Skeletal muscle tissue (tissue), 4 donors: Measurements from ENCODE around the gene PRPH. TPM values are rescaled to one million over a fixed set of nuclear protein-coding genes. Genes with fewer than 3 reads are reported as not detected.
"Not testable (repeated sequence)": the region's sequence is repeated elsewhere in the genome, so short reads cannot be mapped to it uniquely, and the experiment has no call there.

ENCODE experiments used
- H3K27ac ChIP-seq: one replicate; pipeline ENCODE4 v1.7.0; 2013; ENCODE audit warnings: mild to moderate bottlenecking, low read depth, low read length, inconsistent platforms
- H3K27me3 ChIP-seq, 3 donors: one replicate each; pipeline ENCODE4 v1.7.0; 2013; ENCODE audit warnings: low read length in 3 of 3; ENCODE audit not compliant: control insufficient read depth in 3 of 3, insufficient read depth in 3 of 3
- H3K36me3 ChIP-seq, 3 donors: one replicate each; pipeline ENCODE4 v1.7.0; 2013; ENCODE audit warnings: low read length in 3 of 3; ENCODE audit not compliant: control insufficient read depth in 3 of 3, insufficient read depth in 3 of 3
- H3K4me1 ChIP-seq, 3 donors: one replicate each; pipeline ENCODE4 v1.7.0; 2013; ENCODE audit warnings: low read length in 3 of 3, mild to moderate bottlenecking in 3 of 3; ENCODE audit not compliant: control insufficient read depth in 3 of 3, insufficient read depth in 3 of 3
- H3K4me3 ChIP-seq, 3 donors: one replicate each; pipeline ENCODE4 v1.7.0; 2013; ENCODE audit warnings: low read length in 3 of 3
- H3K9ac ChIP-seq, 3 donors: one replicate each; pipeline ENCODE4 v1.7.0; 2013; ENCODE audit warnings: low read length in 3 of 3, mild to moderate bottlenecking in 3 of 3, moderate library complexity in 2 of 3, low read depth in 1 of 3
- H3K9me3 ChIP-seq, 3 donors: one replicate each; pipeline ENCODE4 v1.7.0; 2013; ENCODE audit warnings: low read length in 3 of 3; ENCODE audit not compliant: control insufficient read depth in 3 of 3
- total RNA-seq: library from RNA; depleted of rRNA; stranded (reverse); fragments of >200 nt; gene quantifications from one replicate; pipeline ENCODE4 v1.2.3, GENCODE V29; 2014
- donor health status: Osteomylitis.

Gene PRPH
- total RNA-seq, 1 donor from 2014 or later = 2.6 TPM

DNA sequence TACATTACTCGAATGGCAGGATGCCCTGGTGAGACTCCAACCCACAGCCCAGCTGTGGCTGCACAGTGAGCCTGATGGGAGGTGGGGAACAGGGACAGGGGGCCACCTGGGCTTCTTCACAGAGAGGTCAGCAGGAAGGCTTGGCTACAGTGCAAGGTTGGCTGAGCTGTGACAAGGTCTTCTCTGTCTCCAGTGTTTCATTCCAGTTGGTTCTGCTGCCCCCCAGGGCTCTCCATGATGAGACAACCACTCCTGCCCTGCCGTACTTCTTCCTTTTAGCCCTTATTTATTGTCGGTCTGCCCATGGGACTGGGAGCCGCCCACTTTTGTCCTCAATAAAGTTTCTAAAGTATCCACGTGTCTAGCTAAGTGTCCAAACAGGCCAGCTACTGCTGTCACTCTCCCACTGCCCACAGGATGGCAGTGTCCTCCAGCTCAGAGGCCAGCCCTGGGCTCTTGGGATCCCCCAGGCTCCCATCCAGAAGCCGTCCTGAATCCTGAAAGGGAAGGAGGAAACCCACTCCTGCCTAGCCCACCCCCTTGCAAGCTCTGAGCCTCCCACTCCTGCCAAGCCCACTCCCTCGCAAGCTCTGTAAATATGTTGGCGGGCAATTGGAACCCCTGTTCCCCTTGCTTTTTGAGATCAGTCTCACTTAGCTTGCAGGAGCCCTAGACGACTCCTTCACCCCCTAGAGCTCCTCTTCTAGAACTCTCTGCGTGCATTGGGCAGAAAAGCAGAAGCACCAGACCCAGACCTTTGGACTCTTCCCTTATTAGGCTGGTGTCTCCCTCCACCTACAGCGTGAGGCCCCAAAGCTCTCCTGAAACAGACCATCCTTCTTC lies 36.7 kb downstream of the PRPH start:
- no peaks in the 10 kb centered on the region for H3K36me3 ChIP-seq
- H3K4me1 ChIP-seq = peaks cover 2 to 11% (median 8%) of the 10 kb centered on the region in 3 donors
- H3K4me3 ChIP-seq = no peak overlapping the region
- H3K9ac ChIP-seq = peak overlapping the region in 1 of 3 donors; percentile 62
- H3K27ac ChIP-seq = no peak overlapping the region
- peaks cover 33 to 45% (median 37%) of the 10 kb centered on the region in 3 donors for H3K27me3 ChIP-seq
- H3K9me3 ChIP-seq = no peaks in the 10 kb centered on the region

DNA sequence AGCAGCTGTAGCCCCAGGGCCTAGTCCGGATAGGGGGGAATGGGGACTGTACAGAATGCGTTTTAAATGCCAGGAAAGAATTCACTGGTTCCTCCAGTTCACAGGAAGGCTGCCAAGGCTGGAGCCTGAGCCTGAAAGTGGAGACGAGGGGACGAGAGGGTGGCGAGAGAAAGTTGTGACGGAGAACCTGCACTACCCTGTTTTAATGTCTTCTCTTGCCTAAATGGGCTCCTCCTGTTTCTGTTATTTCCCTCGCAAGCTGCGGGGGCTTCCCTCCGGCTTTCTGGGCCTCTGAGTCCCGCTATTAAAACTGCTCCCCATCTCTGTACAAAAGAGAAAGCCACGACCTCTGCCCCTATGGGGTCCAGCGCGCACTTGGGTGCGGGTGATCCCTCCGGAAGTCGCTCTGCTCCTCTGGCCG lies 37.5 kb downstream of the PRPH start:
- Histone ChIP-seq H3K9me3 (no peaks in the 10 kb centered on the region), H3K4me1 (peaks cover 8 to 15% (median 13%) of the 10 kb centered on the region in 3 donors), H3K36me3 (no peaks in the 10 kb centered on the region), H3K27ac (no peak overlapping the region), H3K27me3 (peaks cover 37 to 48% (median 45%) of the 10 kb centered on the region in 3 donors), H3K4me3 (no peak overlapping the region), H3K9ac (no peak overlapping the region)

DNA sequence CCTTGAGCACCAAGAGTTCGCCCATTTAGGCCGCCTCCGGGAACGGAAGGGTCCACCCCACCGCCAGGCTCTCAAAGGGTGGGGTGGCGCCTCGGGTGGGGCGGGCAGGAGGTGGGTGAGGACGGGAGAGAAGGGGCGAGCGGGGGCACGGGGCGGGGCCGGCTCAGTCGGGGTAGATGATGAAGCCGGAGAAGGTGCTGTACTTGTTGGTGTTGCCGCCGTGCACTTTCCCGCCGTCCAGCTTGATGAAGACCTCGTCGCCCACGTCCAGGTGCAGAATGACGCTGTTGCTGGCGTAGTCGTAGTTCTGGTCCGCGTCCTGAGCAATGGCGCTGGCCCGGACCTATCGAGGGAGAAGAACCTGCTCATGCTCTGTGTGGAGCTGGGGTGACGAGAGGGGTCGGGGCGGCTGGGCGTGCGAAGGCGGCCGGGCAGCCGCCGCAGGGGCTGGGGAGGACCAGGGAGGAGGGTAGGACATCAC lies 38.0 kb downstream of the PRPH start:
- H3K9me3 ChIP-seq = no peaks in the 10 kb centered on the region
- H3K27ac ChIP-seq = no peak overlapping the region
- H3K27me3 ChIP-seq = peaks cover 40 to 51% (median 50%) of the 10 kb centered on the region in 3 donors
- no peak overlapping the region for H3K4me3 ChIP-seq
- peaks cover 8 to 15% (median 13%) of the 10 kb centered on the region in 3 donors for H3K4me1 ChIP-seq
- no peak overlapping the region for H3K9ac ChIP-seq
- H3K36me3 ChIP-seq = no peaks in the 10 kb centered on the region

- H3K36me3 ChIP-seq = not testable (repeated sequence)
- peaks cover 44 to 59% (median 58%) of the 10 kb centered on the region in 3 donors for H3K27me3 ChIP-seq
- H3K4me1 ChIP-seq = peaks cover 8 to 15% (median 13%) of the 10 kb centered on the region in 3 donors
Measured at GRCh38 chr12:49333778-49334177, 38.8 kb downstream of the PRPH start.

GRCh38 chr12:49334226-49334625 lies 39.3 kb downstream of the PRPH start:
- H3K4me1 ChIP-seq = peaks cover 8 to 15% (median 13%) of the 10 kb centered on the region in 3 donors
- H3K4me3 ChIP-seq = no peak overlapping the region
- H3K36me3 ChIP-seq = no peaks in the 10 kb centered on the region
- no peaks in the 10 kb centered on the region for H3K9me3 ChIP-seq
- peaks cover 48 to 62% (median 60%) of the 10 kb centered on the region in 3 donors for H3K27me3 ChIP-seq
- H3K9ac ChIP-seq = no peak overlapping the region
- no peak overlapping the region for H3K27ac ChIP-seq

More at GRCh38 chr12:49333778-49334177, 38.8 kb downstream of the PRPH start:
- H3K27ac ChIP-seq, H3K9me3 ChIP-seq, H3K4me3 ChIP-seq, H3K9ac ChIP-seq: not testable (repeated sequence)

DNA sequence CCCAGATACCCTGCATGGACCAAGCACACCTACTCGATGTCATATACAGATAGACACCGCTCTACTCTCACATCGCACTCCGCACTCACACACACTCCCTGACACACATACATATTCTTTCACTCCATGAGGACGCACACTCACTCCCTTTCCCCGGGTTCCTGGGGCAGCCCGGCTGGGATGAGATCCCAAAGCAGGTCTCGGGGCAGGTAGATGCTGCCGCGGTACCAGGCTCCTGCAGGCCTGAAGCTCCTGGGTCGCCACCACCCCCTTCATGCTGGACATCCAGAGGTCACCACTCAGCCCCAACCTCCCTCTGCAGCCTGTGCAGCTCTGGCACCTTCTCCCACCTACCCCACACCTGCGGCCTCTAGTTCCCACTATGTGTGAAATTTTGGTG lies 39.7 kb downstream of the PRPH start:
- Histone ChIP-seq H3K9me3 (no peaks in the 10 kb centered on the region), H3K27ac (no peak overlapping the region), H3K4me3 (no peak overlapping the region), H3K27me3 (peaks cover 49 to 66% (median 65%) of the 10 kb centered on the region in 3 donors), H3K4me1 (peaks cover 8 to 15% (median 13%) of the 10 kb centered on the region in 3 donors), H3K9ac (no peak overlapping the region), H3K36me3 (no peaks in the 10 kb centered on the region)

DNA sequence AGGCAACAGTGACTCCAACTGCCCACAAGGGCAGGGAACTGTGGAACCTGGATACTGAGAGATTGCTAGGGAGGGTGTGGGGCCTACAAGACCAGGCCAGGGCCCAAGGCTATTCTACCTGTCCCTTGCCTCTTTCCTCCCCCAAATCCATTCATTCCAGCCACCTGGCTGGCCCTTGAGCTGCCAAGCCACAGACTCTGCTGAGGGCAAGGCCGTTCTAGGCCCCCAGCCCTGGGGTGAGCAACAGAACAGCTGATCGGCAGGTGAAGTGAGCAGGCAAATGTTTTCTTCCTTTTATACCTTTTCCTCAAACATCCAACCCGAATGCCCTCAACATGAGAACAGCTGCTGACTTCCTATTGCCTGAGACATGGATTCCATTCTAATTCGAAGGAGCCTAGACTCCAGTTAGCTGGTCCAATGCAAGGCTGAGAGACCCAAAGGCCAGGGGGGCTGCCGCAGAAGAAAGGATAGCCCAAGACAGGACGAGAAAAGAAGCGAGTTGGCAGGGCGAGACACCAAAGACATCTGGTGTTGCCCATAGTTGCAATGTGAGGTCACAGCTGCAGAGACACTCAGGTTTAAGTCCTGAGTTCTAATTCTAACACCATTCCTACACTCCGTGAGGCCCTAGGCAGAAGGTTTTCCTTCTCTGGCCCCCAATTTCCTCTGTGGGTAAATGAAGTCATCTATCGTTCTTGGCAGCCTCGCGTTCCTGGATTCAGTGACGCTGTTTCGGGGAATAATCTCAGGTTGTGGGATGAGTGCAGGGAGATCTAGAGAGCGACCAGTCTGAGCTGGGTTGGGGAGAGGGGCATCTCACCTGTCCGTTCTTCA lies 40.4 kb downstream of the PRPH start:
- H3K27me3 ChIP-seq = peaks cover 49 to 72% (median 67%) of the 10 kb centered on the region in 3 donors

GRCh38 chr12:49335955-49336644 lies 41.2 kb downstream of the PRPH start:
- H3K9ac ChIP-seq = no peak overlapping the region
- H3K27ac ChIP-seq = no peak overlapping the region
- H3K9me3 ChIP-seq = no peaks in the 10 kb centered on the region
- H3K4me1 ChIP-seq = peaks cover 8 to 15% (median 13%) of the 10 kb centered on the region in 3 donors
- no peaks in the 10 kb centered on the region for H3K36me3 ChIP-seq
- no peak overlapping the region for H3K4me3 ChIP-seq
- H3K27me3 ChIP-seq = peaks cover 49 to 72% (median 72%) of the 10 kb centered on the region in 3 donors

More for the DNA sequence above, 40.4 kb downstream of the PRPH start:
- no peaks in the 10 kb centered on the region for H3K36me3 ChIP-seq
- H3K9ac ChIP-seq = no peak overlapping the region
- H3K9me3 ChIP-seq = no peaks in the 10 kb centered on the region
- no peak overlapping the region for H3K27ac ChIP-seq
- H3K4me1 ChIP-seq = peaks cover 8 to 15% (median 13%) of the 10 kb centered on the region in 3 donors
- no peak overlapping the region for H3K4me3 ChIP-seq
